SU-DHL-6 (cell line): ENCODE results near the gene ITPR3.

Experiments
- CTCF ChIP-seq: fragments of 200-600 bp; sonication (generic); IDR thresholded peaks from one replicate; pipeline ENCODE4 v1.5.1; 2017; ENCODE audit warnings: antibody characterized with exemption, mild to moderate bottlenecking, low read length, moderate library complexity; ENCODE audit not compliant: insufficient read depth, poor library complexity, severe bottlenecking
- EZH2phosphoT487 ChIP-seq: fragments of 200-600 bp; sonication (generic), shearing (Covaris generic); conservative IDR thresholded peaks from 2 replicates; pipeline ENCODE4 v1.6.1; 2018; ENCODE audit warnings: mild to moderate bottlenecking, antibody characterized with exemption, low read length, moderate library complexity, mixed read lengths

- TF ChIP-seq CTCF = no peak
- no peak for TF ChIP-seq EZH2phosphoT487
Observed at GRCh38 chr6:33716379-33716778, 95.3 kb downstream of the ITPR3 start.
